T-helper 22 cell (primary cell): ENCODE measurements around the gene CABP2.
"Not testable (repeated sequence)": the region's sequence is repeated elsewhere in the genome, so short reads cannot be mapped to it uniquely, and the experiment has no call there.

Experiments used
- DNase-seq: peaks from one replicate; pipeline ENCODE4 v3.0.0-alpha.2; 2020; ENCODE audit warnings: low read depth

The CABP2 gene

DNA sequence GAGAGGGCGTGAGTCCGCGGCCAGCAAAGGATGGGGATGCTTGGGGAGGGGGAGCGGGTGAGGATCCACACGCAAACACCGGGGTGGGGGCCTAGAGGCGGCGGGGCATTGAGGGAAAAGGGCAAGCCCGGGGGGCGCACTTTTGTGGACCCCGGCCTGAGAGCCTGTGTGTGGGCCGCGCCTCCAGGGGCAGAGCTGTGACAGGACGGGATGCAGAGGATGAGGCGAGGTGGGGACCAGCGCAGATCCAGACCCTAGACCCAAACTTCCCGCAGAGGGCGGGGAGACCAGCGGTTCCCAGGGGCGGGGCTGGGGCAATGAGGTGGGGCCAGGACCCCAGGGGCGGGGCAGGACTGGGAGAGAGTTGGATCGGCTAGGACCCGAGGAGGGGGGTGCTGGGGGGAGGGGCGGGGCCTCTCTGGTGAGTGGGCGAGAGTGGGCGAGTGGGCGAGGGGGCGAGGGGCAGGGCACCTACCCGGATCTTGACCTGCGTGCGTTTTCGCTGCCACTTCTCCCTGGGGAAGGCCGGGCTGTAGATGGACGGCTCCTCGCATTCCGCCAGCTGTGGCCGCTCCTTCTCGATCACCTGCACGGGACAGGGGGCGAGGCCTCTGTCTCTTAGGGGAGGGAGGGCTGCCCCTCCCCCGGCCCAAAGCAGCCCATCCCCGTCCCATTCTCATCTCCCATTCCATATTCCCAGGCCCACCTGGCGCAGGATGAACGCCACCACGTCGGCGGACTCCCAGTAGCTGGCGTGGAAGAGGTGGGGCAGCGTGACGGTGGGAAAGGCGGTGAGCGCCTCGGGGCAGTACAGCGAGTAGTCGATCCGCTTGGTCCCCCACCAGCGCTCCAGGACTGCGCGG lies 28.6 kb downstream of the CABP2 start:
- DNase-seq = no peak

DNA sequence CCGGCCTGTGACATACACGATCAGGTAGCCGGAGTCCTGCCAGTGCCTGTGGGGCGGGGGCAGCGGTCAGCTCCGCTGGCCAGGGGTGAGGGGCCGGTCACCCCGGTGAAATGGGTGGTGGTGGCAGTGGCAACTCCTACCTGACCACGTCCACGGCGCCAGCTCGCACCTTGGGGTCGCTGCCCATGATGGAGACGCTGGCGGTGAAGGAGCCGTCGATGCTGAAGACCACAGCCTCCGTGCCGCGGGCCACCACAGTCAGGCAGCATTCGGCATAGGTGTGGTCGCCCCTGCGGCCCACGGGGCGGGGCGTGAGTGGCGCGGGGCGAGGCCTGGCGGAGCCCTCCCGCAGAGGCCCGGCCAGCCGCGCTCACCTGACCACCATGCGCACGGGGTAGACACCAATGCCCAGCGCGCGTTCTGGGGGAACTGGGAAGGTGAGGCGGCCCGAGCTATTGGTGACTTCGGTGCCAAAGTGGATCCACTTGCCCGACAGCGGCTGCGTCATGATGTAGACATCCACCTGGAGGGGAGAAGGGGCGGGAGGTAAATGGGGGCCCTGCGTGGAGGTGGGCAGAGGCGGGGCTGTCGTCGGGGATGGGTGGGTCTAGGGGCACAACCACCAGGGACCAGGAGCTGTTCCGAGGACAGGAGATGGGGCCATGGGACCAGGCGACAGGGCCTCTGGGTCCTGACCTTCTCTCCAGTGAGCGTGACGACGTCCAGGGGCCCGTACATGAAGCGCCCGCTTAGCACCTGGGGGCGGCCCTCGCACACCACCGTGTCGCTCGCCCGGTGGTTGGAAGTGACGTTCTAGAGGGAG lies 29.5 kb downstream of the CABP2 start:
- no peak for DNase-seq

DNA sequence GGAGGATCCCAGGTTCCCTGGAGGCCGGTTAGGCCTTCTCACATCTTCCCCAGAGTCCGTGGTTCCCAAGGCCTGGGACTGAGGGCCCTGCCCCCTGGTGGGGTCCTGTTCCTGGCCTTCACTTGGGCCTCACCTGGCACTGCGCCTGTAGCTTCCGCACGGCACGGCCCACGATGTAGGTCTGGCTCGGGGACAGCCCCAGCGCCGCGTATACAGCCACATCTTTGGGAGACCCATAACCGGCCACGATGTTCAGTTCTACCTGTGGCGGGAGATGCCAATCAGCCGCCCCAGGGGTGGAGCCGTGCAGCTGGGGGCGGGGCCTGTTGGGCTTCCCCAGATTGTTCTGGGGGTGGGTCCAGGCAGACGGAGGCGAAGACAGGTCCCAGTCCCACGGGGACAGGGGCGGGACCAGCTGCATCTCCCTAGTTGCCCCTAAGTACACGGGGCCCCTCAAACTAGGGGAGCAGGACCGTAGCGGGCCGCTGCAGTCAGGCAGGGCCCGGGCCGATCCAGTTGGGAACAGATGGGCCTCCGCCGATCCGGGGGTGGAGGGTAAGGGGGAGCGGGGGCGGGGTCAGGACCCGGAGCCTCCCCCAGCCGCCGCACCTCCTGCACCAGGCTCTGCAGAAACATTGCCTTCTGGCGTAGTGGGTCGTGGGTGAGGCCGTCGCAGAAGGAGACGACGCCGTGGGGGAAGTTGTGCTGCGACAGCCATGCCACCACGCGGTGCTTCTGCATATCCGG lies 30.3 kb downstream of the CABP2 start:
- DNase-seq = no peak

DNA sequence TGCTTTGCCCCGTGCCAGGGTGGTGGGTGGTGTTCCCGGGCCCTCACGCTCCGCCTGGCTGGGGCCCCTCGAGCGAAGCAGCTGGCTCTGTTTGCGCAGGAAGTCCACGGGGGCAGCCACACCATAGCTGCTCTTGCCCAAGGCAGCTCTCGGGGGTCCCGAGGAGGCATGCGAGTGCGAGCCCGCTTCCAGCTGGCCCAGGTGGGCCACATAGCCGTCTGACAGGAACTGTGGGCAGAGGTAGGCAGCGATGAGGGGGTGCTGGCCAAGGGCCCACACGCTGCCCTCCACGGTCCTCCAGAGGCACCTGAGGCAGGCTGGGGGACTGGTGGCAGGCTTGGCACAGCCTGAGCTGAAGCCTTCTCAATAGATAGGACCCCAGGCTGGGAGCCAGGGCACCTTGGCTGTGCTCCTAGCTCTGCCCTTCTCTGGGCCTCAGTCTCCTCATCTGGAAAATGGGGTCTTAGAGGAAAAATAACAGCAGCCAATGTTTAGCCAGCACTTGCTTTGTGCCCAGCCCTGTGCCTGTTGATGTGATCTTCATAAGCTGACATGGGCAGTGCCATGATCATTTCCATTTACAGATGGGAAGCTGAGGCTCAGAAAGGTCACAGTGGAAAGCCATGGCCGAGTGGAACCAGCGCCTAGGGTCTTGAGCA lies 31.0 kb downstream of the CABP2 start:
- DNase-seq = no peak

DNA sequence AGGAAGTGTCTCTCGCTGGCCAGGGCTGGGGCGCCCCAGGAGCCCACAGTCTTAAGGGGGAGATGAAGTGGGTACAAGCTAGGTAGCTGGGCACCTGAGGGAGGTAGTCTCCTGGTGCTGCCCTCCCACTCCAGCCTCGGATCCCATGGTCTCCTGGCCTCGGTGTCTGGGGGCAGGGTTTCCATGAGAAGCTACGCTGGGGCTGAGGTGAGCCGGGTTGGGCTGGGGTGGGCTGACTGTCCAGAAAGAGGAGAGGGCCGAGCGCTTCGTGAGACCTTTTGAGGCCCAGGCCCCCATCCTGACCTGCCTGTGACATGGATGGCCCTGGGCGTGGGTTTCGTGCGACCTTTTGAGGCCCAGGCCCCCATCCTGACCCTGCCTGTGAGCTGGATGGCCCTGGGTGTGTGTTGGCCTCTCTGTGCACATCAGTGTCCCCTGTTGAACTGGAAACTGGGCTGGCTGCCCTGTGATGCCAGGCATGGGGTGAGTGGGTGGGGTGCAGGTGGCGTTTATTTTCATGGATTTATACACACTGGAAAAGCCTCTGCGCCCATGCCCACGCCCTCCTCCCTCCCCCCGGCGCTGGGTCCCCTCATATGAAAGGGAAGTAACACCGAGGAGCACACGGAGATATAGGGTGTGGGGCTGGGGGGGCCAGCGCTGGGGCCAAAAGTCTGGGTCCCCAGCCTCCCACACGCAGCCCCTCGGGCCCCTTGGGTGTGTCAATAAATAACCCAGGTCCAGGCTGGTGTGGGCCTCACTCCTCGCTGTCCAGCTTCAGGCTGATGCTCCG lies 31.8 kb downstream of the CABP2 start:
- no peak for DNase-seq

DNA sequence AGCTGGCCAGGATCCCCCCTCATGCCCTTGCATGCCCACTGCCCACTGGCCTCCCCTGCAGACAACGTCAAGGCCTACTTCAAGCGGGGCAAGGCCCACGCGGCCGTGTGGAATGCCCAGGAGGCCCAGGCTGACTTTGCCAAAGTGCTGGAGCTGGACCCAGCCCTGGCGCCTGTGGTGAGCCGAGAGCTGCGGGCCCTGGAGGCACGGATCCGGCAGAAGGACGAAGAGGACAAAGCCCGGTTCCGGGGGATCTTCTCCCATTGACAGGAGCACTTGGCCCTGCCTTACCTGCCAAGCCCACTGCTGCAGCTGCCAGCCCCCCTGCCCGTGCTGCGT lies 32.5 kb downstream of the CABP2 start:
- DNase-seq = no peak

DNA sequence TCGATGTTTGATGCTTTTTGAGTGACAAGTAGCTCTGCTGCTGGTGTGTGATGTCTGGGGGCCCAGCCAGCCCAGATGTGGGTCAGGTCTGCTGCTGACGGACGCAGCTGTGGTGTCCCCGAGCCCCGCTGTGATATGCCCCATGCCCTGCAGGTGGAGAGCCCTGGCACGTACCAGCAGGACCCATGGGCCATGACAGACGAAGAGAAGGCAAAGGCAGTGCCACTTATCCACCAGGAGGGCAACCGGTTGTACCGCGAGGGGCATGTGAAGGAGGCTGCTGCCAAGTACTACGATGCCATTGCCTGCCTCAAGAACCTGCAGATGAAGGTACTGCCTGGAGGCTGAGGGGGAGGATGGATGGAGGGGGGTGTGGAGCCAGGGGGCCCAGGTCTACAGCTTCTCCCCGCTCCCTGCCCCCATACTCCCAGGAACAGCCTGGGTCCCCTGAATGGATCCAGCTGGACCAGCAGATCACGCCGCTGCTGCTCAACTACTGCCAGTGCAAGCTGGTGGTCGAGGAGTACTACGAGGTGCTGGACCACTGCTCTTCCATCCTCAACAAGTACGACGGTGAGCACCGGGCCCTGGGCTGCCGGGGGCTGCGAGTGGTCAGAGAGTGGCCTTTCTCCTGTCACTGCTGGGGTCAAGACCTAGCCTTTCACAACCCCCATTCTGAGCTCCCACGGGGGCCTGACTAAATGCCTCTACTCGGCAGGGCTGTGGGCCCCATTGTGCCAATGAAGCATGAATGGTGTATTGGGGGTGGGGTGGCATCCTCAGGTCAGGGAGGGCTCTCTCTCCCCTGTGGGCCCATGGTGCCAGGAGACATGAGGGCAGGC lies 33.1 kb downstream of the CABP2 start:
- DNase-seq = no peak

DNA sequence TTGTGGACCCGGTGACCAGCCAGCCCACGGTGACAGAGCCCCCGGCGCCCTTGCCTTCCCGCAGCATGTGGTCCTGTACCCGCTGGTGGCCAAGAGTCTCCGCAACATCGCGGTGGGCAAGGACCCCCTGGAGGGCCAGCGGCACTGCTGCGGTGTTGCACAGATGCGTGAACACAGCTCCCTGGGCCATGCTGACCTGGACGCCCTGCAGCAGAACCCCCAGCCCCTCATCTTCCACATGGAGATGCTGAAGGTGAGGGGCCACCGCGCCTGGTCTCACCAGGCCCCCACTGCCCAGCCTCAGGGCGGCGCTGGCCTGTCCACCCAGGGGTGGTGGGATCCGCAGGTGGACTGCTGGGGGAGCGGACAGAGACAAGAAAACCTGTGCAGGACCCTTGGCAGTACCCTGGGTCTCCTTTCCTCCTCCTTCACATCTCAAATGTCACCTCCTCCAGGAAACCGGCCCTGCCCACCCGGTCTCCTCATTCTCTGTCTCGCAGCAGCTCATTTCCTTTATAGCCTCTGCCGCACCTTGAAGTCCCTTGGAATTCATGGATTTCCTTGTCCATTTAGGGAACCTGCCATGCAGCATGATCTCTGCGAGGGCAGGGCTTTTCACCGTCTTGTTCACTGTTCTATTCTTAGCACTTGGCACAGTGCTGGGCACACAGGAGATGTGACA lies 33.9 kb downstream of the CABP2 start:
- no peak for DNase-seq

DNA sequence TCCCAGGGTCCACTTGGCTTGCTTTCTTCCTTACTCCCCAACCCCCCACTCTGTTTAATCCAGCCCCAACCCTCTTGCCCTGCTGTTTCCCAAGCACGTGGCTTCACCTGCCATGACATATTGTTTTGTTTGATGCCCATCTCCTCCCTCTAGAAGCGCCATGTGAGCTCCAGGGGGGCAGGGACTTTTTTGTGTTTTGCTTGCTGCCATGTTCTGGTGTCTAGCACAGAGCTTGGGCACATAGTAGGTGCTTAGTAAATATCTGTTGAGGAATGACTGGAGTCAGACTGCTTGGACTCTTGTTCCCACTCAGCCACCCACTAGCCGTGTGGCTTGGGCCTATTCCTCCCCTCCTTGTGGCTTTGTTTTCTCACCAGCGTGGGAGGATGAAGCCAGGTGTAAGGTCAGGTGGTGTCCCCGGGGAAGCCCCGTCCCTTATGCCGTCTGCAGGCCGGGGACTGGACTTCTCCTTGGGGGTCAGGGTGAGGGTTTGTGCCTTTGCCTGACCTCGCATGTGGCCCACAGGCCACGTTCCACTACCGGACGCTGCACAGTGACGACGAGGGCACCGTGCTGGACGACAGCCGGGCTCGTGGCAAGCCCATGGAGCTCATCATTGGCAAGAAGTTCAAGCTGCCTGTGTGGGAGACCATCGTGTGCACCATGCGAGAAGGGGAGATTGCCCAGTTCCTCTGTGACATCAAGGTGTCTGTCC lies 36.6 kb downstream of the CABP2 start:
- no peak for DNase-seq

DNA sequence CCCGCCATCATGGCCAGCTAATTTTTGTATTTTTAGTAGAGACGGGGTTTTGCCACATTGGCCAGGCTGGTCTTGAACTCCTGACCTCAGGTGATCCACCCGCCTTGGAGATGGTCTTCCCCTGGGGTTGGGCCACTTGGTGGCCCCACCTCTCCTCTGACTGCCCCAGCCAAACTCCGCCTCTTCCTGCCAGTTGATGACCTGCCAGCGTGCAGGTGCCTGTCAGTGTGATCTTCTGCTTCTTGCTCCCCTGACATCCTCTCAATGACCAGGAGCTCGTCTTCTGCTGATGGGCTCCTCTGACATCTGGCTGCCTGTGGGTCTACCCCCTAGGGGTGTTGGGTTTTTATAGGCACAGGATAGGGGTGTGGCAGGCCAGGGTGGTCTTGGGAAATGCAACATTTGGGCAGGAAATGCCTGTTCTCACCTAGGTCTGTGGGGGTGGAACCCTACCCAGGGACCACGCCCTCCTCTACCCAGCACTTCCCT lies 37.3 kb downstream of the CABP2 start:
- not testable (repeated sequence) for DNase-seq

DNA sequence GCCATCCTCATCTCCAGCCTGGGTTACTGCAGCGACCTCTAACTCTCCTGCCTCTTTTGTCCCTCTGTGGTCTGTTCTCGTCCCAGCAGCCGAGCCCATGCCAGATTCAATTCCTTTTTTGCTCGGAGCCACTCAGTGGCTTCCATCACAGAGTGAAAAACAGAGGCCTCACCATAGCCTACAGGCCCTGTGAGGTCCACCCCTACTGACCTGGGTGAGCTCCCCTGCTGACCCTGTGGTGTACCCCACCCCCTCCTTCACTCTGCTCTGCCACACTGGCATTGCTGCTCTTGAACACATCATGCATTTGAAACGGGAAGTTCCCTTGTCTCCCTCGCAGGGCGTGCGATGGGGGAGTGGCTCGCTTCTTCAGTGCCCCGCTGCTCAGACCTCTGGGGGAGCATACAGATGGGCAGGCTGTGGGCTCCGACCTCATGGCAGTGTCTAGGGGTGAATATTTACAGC lies 38.4 kb downstream of the CABP2 start:
- peak; percentile 47 for DNase-seq

DNA sequence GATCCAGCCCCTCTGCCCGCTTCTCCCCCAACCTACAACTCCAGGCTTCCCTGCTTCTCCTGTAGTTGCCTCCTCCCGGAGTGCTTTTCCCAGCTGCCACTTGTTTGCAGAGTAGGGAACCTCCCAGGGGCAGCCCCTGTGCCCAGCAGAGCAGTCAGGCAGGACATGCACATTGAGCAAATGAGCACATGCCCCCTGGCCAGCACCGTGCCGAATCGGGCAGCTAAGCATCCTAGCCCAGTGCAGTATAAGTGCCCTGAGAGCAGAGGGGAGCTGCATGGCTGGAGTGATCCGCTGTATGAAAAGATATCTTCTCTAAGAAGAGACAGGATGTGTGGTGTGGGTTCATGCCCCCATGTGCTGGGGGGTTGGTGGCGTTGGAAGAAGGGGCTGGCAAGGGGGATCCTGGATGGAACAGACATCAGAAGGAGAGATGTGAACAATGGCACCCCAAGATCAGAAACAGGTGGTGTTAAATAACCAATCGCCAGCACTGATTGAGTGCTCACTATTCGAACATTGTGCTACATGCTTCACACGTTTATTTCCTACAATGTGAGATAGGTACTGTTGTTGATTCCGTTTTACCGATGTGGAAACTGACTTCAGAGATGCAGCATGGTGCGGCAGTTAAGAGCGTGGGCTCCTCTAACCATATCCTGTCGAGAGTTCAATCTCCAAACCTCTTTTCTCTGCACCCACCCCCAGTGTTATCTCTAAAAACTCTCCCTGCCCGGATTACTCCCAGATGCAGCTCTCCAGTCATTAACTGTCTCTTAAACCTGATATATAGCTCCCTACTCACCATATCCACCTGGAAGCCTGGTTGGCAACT lies 39.2 kb downstream of the CABP2 start:
- DNase-seq = peak; percentile 25

DNA sequence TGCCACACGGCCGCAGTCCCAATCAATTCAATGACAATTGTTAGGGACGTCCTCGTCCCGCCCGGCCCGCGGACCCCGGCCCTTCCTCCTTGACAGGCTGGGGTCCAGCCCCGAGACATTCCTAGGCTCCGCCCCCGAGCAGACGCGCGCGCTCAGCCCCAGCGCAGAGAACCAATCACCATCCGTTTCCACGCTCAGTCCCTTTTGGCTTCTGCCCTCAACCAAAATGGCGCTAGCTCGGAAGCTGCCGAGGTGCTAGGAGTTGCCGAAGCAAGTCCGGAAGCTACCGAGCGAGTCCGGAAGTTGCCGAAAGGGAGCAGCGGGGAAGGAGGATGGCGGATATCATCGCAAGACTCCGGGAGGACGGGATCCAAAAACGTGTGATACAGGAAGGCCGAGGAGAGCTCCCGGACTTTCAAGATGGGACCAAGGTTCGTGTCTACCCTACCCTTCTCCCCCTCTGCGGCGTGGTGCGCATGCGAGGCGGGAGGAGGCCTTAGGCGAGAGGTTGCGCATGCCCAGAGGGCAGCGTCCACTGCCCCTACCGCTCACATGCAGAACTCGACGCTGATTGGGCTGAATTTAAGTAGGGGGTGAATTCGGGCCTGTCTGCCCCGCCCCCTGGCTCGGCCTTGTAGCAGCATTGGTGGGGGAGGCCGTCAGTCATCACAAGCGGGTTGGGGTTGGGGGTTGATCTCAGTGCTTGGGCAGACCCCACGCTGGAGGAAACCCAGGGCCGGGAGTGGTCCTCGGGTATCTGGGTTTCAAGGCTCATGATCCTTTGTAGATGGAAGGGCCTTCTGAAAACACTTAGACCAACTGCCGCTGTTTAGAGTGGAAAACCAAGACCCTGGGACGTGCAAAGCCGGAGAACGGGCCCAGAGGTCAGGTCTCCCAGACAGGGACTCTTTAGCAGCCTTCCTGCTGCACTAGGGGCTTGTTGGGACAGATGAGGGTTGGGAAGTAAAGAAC lies 40.1 kb downstream of the CABP2 start, which contains the start of gene AIP:
AIP (plus strand) TSS at position 200 of the 972 bp plus-strand sequence; CDS start at position 333, 133 bp downstream.
- peak; percentile 95 for DNase-seq

DNA sequence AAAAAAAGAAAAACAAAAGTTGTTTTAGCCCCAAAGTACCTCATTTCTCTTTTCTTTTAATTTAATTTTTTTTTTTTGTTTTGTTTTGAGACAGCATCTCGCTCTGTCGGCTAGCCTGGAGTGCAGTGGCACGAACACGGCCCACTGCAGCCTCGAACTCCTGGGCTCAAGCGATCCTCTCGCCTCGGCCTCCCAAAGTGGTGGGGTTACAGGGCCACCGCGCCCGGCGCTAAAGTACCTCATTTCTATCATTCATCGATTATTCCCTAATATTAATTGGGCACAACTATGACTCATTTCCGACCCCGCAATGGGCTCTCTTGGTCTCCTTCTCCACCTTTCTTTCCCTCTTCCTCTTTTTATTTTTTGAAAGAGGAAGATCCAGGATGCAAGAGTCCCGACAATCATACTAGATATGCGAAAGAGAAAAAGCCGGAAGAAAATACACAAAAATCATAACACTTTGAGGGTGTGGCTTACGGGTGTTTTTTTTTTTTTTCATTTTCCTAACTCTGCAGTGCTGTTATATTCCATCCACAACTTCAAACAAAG lies 40.9 kb downstream of the CABP2 start:
- no peak for DNase-seq

DNA sequence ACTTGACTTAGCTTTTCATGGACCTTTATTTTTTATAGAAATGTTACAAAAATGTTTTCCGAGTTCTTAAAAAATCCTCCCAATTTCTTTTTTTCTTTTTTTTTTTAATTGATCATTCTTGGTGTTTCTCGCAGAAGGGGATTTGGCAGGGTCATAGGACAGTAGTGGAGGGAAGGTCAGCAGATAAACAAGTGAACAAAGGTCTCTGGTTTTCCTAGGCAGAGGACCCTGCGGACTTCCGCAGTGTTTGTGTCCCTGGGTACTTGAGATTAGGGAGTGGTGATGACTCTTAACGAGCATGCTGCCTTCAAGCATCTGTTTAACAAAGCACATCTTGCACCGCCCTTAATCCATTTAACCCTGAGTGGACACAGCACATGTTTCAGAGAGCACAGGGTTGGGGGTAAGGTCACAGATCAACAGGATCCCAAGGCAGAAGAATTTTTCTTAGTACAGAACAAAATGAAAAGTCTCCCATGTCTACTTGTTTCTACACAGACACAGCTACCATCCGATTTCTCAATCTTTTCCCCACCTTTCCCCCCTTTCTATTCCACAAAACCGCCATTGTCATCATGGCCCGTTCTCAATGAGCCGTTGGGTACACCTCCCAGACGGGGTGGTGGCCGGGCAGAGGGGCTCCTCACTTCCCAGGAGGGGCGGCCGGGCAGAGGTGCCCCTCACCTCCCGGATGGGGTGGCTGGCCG lies 45.7 kb downstream of the CABP2 start:
- not testable (repeated sequence) for DNase-seq
